ENCODE results near the gene SAMSN1. TPM values are rescaled to one million over a fixed set of nuclear protein-coding genes. Genes with fewer than 3 reads are reported as not detected.

The SAMSN1 gene
- total RNA-seq, 2 experiments from 2014 or later = 2.8 TPM; not detected in 1

DNA sequence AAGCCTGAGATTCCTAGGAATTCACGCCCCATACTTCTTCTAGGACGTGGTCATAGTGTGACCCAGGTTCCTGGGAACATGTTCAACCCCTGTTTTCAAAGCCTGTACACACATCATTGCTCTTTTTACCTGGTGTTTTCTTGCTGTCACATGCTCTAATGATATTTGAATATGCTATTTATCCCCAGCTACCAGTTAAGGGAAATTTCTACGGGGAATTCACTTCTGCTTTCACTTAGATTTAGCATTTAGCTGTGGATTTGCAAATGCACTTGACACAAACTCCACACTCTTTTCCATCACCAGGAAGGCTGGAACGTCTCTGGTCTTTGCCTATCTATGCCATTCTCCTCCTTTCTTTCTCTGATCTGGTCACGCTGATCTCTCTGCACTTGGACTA, 11.3 kb upstream of the SAMSN1 start:
- Histone ChIP-seq H3K36me3 (ENCODE audit: insufficient read depth, low read length) (no peaks in the 10 kb centered on the region), H3K9me3 (ENCODE audit: low read length) (0 out of 2 replicates have a peak, but pooled peaks cover 4% of the 10 kb centered on the region), H3K27ac (ENCODE audit: low read depth, low read length, poor library complexity, severe bottlenecking) (no peak overlapping the region), H3K4me1 (ENCODE audit: insufficient read depth, low read length, poor library complexity, severe bottlenecking) (no peaks in the 10 kb centered on the region), H2AFZ (ENCODE audit: low read length) (no peak overlapping the region), H4K20me1 (ENCODE audit: insufficient read depth, low read length) (no peaks in the 10 kb centered on the region), H3K4me2 (ENCODE audit: low read length) (no peak overlapping the region), H3K4me3 (ENCODE audit: low read depth, low read length, poor library complexity, severe bottlenecking) (no peak overlapping the region), H3K9me2 (ENCODE audit: insufficient read depth, low read length) (no peaks in the 10 kb centered on the region), H3K79me2 (ENCODE audit: insufficient read depth, low read depth, low read length) (no peaks in the 10 kb centered on the region)
- intact Hi-C loops (cut with micrococcal nuclease; ENCODE audit: unreplicated experiment) = no loop called here
- ChIA-PET CTCF (ENCODE audit: unreplicated experiment) (no interaction called here), POLR2A (interaction anchor here (2.5 kb wide), 1 partner anchor 9 kb away, joined by 13 read pairs; no protein-coding TSS in a partner anchor)
- DNase-seq (ENCODE audit: low spot score) = no peak
- no TSS peak for BruUV-seq (replicated peaks)
- no peak for TF ChIP-seq EZH2phosphoT487 (IDR thresholded peaks at IDR 0.05; ENCODE audit: borderline replicate concordance, low read depth, low read length)
- TF ChIP-seq, protein P1, sequence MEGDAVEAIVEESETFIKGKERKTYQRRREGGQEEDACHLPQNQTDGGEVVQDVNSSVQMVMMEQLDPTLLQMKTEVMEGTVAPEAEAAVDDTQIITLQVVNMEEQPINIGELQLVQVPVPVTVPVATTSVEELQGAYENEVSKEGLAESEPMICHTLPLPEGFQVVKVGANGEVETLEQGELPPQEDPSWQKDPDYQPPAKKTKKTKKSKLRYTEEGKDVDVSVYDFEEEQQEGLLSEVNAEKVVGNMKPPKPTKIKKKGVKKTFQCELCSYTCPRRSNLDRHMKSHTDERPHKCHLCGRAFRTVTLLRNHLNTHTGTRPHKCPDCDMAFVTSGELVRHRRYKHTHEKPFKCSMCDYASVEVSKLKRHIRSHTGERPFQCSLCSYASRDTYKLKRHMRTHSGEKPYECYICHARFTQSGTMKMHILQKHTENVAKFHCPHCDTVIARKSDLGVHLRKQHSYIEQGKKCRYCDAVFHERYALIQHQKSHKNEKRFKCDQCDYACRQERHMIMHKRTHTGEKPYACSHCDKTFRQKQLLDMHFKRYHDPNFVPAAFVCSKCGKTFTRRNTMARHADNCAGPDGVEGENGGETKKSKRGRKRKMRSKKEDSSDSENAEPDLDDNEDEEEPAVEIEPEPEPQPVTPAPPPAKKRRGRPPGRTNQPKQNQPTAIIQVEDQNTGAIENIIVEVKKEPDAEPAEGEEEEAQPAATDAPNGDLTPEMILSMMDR (conservative IDR thresholded peaks at IDR 0.05; ENCODE audit: low read length) = no peak

DNA sequence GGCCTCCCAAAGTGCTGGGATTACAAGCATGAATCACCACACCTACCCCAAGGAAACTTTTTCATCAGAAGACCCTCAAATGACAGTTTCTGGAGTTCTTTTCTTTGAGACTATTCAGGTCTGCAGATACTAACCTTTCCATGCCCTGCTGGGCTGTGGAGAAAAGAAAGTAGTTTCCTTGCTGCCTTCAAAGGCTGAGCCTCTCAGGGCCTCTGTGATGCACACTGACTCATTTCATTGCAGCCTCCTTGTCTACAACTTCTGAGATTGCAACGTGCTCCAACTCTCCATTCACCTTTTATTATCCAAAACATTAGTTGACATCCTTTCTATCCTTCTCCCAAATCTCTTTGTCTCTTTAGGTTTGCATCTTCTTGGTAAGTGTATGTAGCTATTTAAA, 8.8 kb upstream of the SAMSN1 start:
- no peaks in the 10 kb centered on the region for H3K79me2 ChIP-seq (ENCODE audit: insufficient read depth, low read depth, low read length)
- BruUV-seq (replicated peaks) = no TSS peak
- H3K36me3 ChIP-seq (ENCODE audit: insufficient read depth, low read length) = no peaks in the 10 kb centered on the region
- no peak overlapping the region for H3K4me3 ChIP-seq (ENCODE audit: low read depth, low read length, poor library complexity, severe bottlenecking)
- no peak overlapping the region for H2AFZ ChIP-seq (ENCODE audit: low read length)
- H4K20me1 ChIP-seq (ENCODE audit: insufficient read depth, low read length) = no peaks in the 10 kb centered on the region
- no peak for TF ChIP-seq EZH2phosphoT487 (IDR thresholded peaks at IDR 0.05; ENCODE audit: borderline replicate concordance, low read depth, low read length)
- intact Hi-C loops (cut with micrococcal nuclease; ENCODE audit: unreplicated experiment) = no loop called here
- no peak for DNase-seq (ENCODE audit: low spot score)
- H3K9me2 ChIP-seq (ENCODE audit: insufficient read depth, low read length) = no peaks in the 10 kb centered on the region
- H3K4me2 ChIP-seq (ENCODE audit: low read length) = no peak overlapping the region
- no peak overlapping the region for H3K27ac ChIP-seq (ENCODE audit: low read depth, low read length, poor library complexity, severe bottlenecking)
- CTCF ChIA-PET (ENCODE audit: unreplicated experiment) = no interaction called here
- no peaks in the 10 kb centered on the region for H3K4me1 ChIP-seq (ENCODE audit: insufficient read depth, low read length, poor library complexity, severe bottlenecking)
- H3K9me3 ChIP-seq (ENCODE audit: low read length) = no peaks in the 10 kb centered on the region
- POLR2A ChIA-PET = interaction anchor here (0.7 to 2.5 kb wide), 4 partner anchors 9 to 15 kb away, joined by 3 to 13 read pairs (median 4); no protein-coding TSS in a partner anchor

DNA sequence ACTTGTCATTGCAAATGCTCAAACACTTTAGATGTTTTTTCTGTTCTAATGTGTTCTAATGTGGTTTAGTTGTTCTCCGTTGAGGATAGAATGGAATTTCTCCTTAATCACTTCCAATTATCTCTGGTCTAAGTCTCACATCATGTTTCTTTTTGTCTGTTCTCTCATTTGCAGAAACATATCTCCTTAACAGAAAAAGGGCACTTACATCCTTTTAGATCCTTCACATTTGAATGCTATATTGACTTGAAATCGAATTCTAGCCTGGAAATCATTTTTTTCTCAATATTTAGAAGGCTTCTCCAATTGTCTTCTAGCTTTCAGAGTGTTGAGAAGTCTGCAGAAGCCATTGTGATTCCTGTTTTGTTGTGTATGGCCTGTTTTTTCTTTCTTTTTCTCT, 7.3 kb upstream of the SAMSN1 start:
- Histone ChIP-seq H3K36me3 (ENCODE audit: insufficient read depth, low read length) (no peaks in the 10 kb centered on the region), H3K79me2 (ENCODE audit: insufficient read depth, low read depth, low read length) (no peaks in the 10 kb centered on the region), H3K4me1 (ENCODE audit: insufficient read depth, low read length, poor library complexity, severe bottlenecking) (no peaks in the 10 kb centered on the region), H4K20me1 (ENCODE audit: insufficient read depth, low read length) (no peaks in the 10 kb centered on the region), H3K4me2 (ENCODE audit: low read length) (no peak overlapping the region), H3K27ac (ENCODE audit: low read depth, low read length, poor library complexity, severe bottlenecking) (no peak overlapping the region), H3K9me2 (ENCODE audit: insufficient read depth, low read length) (no peaks in the 10 kb centered on the region), H3K4me3 (ENCODE audit: low read depth, low read length, poor library complexity, severe bottlenecking) (no peak overlapping the region), H3K9me3 (ENCODE audit: low read length) (no peaks in the 10 kb centered on the region), H2AFZ (ENCODE audit: low read length) (no peak overlapping the region)
- ChIA-PET POLR2A (interaction anchor here (1.2 kb wide), 1 partner anchor 19 kb away, joined by 3 read pairs; no protein-coding TSS in a partner anchor), CTCF (ENCODE audit: unreplicated experiment) (no interaction called here)
- BruUV-seq (replicated peaks) = no TSS peak
- DNase-seq (ENCODE audit: low spot score) = no peak
- intact Hi-C loops (cut with micrococcal nuclease; ENCODE audit: unreplicated experiment) = no loop called here
- TF ChIP-seq, protein P1 (conservative IDR thresholded peaks at IDR 0.05; ENCODE audit: low read length) = no peak
- TF ChIP-seq EZH2phosphoT487 (IDR thresholded peaks at IDR 0.05; ENCODE audit: borderline replicate concordance, low read depth, low read length) = no peak

Measured in OCI-LY7 (cell line).